Activated CD8-positive, alpha-beta memory T cell treated with anti-CD3 and anti-CD28 coated beads for 24 hours (primary cell): ENCODE results near the gene ADAMTS12.

Source experiments
- DNase-seq: peaks from one replicate; pipeline ENCODE4 v3.0.0-alpha.2; 2020

The ADAMTS12 gene

GRCh38 chr5:33513462-33514185 is 378.2 kb downstream of the ADAMTS12 start:
- DNase-seq: no peak

GRCh38 chr5:33509036-33509435 is 382.8 kb downstream of the ADAMTS12 start:
- no peak for DNase-seq

DNA sequence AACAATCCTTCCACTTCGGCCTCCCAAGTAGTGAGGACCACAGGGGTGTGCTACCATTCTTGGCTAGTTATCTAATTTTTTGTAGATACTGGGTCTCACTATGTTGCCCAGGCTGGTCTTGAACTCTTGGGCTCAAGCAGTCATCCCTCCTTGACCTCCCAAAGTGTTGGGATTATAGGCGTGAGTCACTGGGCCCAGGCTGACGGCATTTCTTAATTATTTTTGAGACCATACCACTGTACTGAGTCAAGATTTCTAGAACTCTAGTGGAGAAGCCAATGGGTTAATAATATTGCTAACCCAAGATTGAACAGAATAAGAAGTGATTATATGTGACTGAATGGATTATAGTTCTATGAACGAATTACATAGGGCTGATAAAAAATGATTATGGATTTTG is 384.4 kb downstream of the ADAMTS12 start:
- DNase-seq: no peak

GRCh38 chr5:33504570-33504969 is 387.2 kb downstream of the ADAMTS12 start:
- no peak for DNase-seq

- DNase-seq: no peak
These were observed 389.9 kb downstream of the ADAMTS12 start for GRCh38 chr5:33501899-33502298.

DNA sequence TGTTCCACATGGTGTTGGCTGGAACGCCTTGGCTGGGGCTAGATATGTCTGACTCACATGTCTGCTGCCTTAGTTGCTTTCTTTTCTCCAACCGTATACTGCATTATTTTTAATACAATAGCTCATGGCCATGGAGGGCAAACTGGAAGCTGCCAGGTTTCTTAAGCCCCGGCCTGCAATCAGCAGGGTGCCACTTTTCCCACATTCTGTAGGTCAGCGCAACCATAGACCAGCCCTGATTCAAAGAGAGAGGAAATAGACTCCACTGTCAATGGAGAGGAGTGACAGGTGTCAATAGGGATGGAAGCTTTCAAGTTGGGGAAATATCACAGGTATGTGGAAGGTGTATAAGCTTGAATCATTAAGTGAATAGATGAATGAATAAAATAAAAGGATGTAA is 390.5 kb downstream of the ADAMTS12 start:
- DNase-seq: no peak

DNA sequence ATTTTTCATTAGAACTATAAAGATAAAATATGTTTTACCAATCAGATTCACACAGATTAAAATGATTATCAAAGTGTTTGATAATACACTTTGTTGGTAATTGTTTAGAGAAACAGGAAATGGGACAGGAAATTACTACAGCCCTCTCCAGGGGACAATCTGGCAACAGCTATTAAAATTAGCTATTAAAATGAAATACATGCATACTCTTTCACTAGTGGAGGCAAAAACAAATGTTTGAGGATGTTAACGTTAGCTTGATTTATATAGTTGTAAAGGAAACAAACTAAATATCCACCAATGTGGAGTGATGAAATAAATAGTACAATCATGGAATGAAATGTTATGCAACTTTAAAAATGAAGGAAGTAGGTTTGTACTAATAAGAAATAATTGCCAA is 397.3 kb downstream of the ADAMTS12 start:
- DNase-seq: no peak

DNA sequence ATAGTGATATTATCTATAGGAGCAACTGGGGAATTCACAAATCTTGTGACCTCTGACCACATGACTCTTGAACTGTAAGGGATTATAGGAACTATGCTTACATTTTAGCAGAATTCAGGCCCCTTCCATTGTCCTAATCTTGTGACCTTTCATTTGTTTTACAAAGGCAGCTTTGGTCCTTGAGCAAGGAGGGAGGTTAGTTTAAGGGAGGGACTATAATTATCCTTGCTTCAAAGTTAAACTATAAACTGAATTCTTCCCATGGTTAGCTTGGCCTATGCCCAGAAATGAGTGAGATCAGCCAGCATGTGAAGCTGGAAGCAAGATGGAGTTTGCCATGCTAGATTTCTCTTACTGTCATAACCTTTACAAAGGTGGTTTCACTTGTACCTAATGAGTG is 399.8 kb downstream of the ADAMTS12 start:
- no peak for DNase-seq

DNA sequence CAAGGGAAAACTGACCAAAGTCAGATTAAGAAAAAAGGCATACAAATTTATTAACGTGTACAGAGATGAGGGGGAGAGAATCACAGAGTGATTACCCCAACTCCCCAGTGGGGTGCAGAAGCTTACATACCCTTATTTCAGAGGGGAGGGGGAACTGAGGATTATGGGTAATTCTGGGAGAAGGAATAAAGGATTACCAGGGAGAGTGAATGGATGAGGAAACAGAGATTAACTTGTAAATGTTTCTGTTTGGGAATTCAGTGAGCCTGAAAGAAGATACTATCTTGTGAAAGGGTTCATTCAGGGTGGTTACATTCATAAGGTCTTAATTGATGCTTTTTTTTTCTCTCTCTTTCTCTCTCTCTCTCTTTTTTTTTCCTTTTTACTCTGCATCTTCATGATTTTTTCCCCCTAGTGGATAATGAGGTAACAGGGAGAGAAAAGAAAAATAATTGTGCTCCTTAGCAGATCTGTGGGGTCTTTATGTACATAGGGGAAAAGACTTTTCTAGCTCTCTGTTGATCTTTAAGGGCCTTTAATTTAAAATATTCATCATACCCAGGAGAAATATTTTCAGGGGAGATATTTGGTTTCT is 401.6 kb downstream of the ADAMTS12 start:
- no peak for DNase-seq

DNA sequence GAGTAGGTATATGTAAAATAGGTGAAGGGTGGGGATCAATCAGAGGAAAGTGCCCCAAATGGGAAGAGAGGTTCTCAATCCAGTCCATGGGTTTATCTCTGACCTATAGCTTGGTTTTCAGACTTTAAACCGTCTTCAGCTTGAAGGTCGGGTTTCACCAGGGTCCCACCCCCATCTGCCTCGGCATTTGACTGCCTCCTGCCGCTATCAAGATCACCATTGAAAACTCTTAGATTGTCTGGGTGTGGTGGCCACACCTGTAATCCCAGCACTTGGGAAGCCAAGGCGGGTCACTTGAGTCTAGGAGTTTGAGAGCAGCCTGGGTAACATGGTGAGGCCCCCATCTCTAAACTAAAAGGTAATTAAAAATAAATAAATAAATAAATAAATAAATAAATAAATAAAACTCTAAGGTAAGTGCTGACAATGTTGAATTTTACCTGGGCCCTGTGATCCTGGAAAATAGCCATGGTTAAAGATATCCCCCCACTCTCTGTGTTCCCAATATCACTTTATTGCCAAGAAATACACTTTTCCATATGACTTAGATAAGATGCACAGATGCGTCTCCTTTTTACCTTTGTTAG is 402.2 kb downstream of the ADAMTS12 start:
- no peak for DNase-seq

DNA sequence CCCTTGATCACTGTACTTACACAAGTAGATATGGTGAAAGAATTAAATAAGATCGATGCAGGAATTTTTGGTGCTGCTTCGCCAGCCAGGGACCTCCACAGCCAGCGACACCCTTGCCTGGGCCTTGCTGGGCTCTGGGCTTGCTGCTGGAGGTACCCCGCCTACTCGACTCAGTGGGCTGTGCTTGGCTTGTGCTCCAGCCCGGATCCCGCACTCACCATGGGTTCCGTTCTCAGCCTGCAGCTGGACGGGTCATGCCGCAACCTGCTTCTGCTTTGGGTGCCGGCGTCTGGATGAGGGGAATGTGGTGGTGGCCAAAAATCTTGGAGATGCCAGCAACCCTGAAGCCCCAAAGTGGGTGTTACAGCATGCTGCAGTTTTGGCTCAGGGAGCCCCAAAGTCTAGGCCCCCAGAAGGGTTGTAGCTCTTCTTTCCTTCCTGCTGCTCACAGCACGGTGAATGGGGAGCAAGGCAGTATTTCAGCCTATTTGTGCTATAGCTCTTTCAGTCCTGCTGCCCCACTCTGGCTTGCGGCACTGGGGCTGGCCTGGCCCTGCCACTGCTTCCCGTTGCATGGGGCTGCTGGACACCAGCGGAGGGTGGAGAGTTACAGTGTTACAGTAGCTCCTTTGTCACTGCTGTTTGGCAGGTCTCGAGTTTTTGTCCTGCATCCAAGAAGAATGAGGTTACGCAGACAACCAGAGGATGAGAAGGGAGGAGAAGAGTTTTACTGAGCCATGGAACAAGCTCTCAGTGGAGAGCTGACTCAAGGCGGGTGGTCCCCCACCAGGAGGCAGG is 403.0 kb downstream of the ADAMTS12 start:
- DNase-seq: no peak

DNA sequence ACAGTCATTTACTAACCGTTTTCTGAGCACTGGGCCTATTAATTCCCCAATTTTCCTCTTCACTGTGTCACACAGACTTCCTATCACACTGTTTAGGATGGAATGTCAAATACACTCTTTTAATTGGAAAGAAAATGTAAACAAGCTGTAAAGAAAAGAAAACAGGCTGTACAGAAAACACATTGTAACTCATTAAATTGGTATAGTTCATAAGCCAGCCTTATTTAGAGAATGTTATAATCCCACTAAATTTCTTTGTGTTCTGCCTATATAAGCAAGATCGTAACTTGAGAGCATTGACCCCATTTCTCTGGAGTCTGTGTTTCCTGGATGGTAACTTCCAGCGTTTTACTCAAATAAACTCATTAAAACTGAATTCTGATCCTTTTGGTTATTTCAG is 404.6 kb downstream of the ADAMTS12 start:
- no peak for DNase-seq

- DNase-seq: no peak
These were observed 409.5 kb downstream of the ADAMTS12 start for GRCh38 chr5:33482335-33482734.

- DNase-seq: no peak
These were observed 410.9 kb downstream of the ADAMTS12 start for GRCh38 chr5:33480876-33481275.

DNA sequence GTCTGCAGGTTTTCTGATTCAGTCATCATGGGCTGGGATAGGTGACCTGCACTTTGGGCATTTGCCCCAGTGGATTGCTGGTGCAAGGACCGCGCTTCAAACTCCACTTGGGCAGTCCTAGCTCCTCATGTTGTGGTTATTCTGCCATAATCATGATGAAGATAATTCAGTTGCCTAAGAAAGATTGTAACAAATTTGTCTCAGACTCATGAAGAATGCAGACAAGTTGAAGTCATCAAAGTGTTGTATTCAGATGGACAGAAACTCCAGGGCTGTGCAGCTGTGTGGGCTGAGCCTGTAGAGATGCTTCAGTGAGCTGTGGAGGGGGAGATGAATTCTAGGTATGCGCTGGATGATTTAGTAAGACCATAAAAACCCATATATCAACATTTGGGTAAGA is 412.5 kb downstream of the ADAMTS12 start:
- no peak for DNase-seq

DNA sequence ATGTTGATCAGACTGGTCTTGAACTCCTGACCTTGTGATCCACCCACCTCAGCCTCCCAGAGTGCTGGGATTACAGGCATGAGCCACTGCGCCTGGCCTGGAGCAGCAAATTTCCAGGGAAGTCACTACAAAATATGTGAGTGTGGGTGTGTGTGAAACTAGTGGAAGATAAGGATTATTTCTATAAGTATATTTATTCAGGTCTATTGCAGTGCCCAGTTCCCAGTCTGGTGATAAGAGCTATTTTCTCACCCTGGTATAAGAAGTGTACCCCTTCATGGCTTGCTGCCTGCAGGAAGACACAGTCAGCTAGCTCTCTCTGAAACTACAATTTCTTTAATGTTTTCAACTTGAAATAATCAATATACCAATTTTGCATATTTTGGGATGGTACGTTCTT is 414.0 kb downstream of the ADAMTS12 start:
- no peak for DNase-seq

DNA sequence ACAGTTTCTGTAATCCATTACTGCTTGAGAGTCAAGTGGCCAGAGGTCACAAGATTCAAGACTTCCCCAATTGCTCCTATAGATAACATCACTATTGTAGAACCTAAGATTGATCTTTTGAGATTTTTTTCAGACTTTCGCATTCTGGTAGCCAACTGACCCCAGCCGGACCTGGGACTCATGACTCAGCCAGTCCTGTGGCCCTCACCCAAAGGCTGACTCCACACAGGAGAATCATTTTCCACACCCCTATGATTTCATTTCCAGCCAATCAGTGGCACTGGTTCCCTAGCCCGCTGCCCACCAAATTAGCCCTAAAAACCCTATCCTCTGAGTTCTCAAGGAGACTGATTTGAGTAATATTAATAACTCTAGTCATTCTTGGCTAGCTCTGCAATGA is 414.8 kb downstream of the ADAMTS12 start:
- DNase-seq: no peak

DNA sequence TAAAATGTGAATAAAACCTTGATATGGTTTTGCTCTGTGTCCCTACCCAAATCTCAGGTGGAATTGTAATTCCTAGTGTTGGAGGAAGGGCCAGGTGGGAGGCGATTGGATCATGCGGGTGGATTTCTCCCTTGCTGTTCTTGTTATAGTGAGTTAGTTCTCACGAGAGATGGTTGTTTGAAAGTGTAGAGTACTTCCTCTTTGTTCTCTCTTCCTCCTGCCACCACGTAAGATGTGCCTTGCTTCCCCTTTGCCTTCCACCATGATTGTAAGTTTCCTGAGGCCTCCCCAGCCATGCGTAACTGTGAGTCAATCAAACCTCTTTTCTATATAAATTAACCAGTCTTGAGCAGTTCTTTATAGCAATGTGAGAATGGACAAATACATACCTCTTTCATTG is 416.1 kb downstream of the ADAMTS12 start:
- DNase-seq: no peak

DNA sequence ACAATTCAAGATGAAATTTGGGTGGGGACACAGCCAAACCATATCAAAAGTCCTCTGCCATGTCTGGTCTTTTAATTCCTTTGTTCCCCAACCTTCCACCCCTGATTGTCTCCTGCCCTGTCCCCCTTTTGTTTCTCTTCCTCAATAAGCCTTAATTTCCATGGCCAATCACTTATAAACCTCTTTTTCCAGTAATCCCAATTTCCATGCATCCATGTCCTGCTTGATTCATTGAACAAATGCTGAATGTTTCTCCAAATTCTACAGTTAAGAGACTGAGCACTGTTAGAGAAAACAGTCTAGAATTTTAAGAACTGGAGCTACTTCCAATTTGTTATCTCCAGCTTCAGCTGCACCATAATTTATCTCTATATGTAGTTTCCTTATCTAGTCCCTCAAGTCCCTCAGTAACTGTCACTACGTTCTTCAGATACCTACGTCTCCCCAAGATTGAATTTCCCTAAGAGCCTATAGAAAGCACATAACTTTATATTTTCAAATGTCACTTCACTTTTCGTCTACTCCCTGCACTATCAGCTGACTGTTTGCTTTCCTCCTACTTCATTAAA is 416.8 kb downstream of the ADAMTS12 start:
- DNase-seq: no peak

GRCh38 chr5:33474004-33474403 is 417.8 kb downstream of the ADAMTS12 start:
- DNase-seq: no peak
